Stomach (tissue), 9 donors: ENCODE results near the gene FUCA2. TPM values are rescaled to one million over a fixed set of nuclear protein-coding genes. Genes with fewer than 3 reads are reported as not detected.

Experiments
- DNase-seq, 2 donors: peaks; one replicate each; pipeline versions ENCODE4 v3.0.0 to v3.0.0-alpha.2; 2013 to 2019
- H3K27ac ChIP-seq, 5 donors: fragments of 200-600 bp in 4 of 5; sonication (generic) in 4 of 5; one replicate each; pipeline ENCODE4 v1.5.1; 2013 to 2019; ENCODE audit warnings: mild to moderate bottlenecking in 1 of 5, moderate library complexity in 1 of 5
- H3K27me3 ChIP-seq, 3 donors: fragments of 200-600 bp; sonication (generic); one replicate each; pipeline ENCODE4 v1.5.1; 2017 to 2019; ENCODE audit warnings: mixed run types in 1 of 3
- H3K36me3 ChIP-seq, 4 donors: fragments of 200-600 bp; sonication (generic); 1 replicate in 3 of 4; 2 replicates in 1 of 4; pipeline ENCODE4 v1.5.1; 2016 to 2019
- H3K4me1 ChIP-seq, 4 donors: fragments of 200-600 bp; sonication (generic); one replicate each; pipeline ENCODE4 v1.5.1; 2016 to 2019
- H3K4me3 ChIP-seq, 4 donors: fragments of 200-600 bp; sonication (generic) in 3 of 4; one replicate each; pipeline ENCODE4 v1.5.1; 2016 to 2019; ENCODE audit warnings: mild to moderate bottlenecking in 1 of 4
- H3K9me3 ChIP-seq, 4 donors: fragments of 200-600 bp; sonication (generic); one replicate each; pipeline ENCODE4 v1.5.1; 2016 to 2019
- EP300 ChIP-seq: sonication (generic); formaldehyde crosslinking; IDR thresholded peaks from one replicate; pipeline ENCODE4 v1.6.1; 2017; ENCODE audit warnings: antibody characterized with exemption
- POLR2A ChIP-seq, 4 donors: fragments of 450-650 bp; IDR thresholded peaks; one replicate each; pipeline ENCODE4 v1.6.1; 2016; ENCODE audit warnings: antibody characterized with exemption in 4 of 4, control low read depth in 2 of 4, mild to moderate bottlenecking in 1 of 4, moderate library complexity in 1 of 4
- POLR2AphosphoS5 ChIP-seq, 3 donors: sonication (generic); formaldehyde crosslinking; IDR thresholded peaks; one replicate each; pipeline ENCODE4 v1.6.1; 2016; ENCODE audit warnings: antibody characterized with exemption in 3 of 3
- WGBS, 5 donors: extraction: QIAGEN DNeasy Blood & Tissue Kit in 3 of 5; methylation state at CpG; one replicate each; pipeline versions ENCODE4 v1.1.5 to v1.1.7; 2013 to 2018; 5-methylcytosine and 5-hydroxymethylcytosine counted together
- intact Hi-C: fragments of 100-400 bp; cut with DNase I; formaldehyde crosslinking; loops from one replicate; pipeline ENCODE4 v1.15.1; 2023; ENCODE audit warnings: low total_unique reads
- polyA plus RNA-seq, 3 donors: library from polyadenylated mRNA; stranded (reverse); fragments of 200-250 nt; gene quantifications; one replicate each; pipeline ENCODE4 v1.2.3, GENCODE V29; 2013
- total RNA-seq, 5 donors: library from RNA; depleted of rRNA; stranded (reverse); fragments of >200 nt; gene quantifications; one replicate each; pipeline versions ENCODE4 v1.1.0 to v1.2.3, GENCODE V29; 2014 to 2016
- TF ChIP-seq, protein P1 (sequence below), 7 experiments: fragments of 450-650 bp in 4 of 7; fragments of 200-600 bp in 3 of 7; sonication (generic) in 3 of 7; IDR thresholded peaks; one replicate each; pipeline ENCODE4 v1.5.1; 2016 to 2019; ENCODE audit warnings: antibody characterized with exemption in 7 of 7, control low read depth in 2 of 7, mild to moderate bottlenecking in 1 of 7
- donor health status: healthy with polysubstance abuse.
- donor health status: Bipolar disorder and iron deficiency.
- donor health status: healthy.

The FUCA2 gene
- total and polyA plus RNA-seq, 8 donors: 12.9 to 53.8 (median 25.7) TPM

DNA sequence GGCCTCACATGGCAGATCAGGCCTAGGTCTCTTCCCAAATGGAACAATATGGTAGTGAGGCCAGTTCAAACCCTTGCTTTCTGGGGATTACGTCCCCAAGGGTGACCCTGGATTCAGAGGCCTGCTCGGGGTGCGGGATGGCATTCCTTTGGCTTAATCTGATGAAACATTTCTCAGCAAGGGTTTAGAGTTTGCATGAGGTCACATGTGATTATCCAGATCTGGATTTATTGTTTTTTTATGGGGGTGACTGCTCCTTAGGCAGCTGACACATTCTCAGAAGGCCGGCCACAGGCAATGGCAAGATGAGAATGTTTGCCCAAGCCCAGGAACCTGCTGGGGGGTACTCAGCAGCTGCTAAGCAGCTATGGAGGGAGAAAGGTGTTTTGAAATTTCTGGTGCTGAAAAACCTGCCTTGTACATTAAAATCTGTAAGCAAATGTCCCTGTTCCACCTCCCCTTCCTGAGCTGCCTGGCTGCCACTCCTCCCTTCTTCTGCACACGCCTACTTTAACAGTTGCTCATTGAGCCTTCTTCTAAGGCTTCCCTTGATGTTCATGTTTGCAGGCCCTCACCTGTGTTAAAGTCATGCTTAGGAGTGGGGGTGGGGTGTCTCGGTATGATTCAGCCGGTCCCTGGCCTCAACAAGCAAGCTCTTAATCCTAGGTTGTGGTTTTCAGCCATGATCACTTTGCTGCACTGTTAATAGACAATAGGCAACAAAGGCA lies 37.9 kb upstream of the FUCA2 start:
- Histone ChIP-seq H3K36me3 (no peaks in the 10 kb centered on the region), H3K4me1 (peaks cover 0 to 18% (median 4%) of the 10 kb centered on the region in 4 donors), H3K27me3 (no peaks in the 10 kb centered on the region), H3K27ac (no peak overlapping the region), H3K9me3 (no peaks in the 10 kb centered on the region), H3K4me3 (no peak overlapping the region)
- intact Hi-C loops: no loop called here
- TF ChIP-seq POLR2A (IDR thresholded peaks at IDR 0.05) (no peak), EP300 (no peak), POLR2AphosphoS5 (IDR thresholded peaks at IDR 0.05) (no peak)
- TF ChIP-seq, protein P1, sequence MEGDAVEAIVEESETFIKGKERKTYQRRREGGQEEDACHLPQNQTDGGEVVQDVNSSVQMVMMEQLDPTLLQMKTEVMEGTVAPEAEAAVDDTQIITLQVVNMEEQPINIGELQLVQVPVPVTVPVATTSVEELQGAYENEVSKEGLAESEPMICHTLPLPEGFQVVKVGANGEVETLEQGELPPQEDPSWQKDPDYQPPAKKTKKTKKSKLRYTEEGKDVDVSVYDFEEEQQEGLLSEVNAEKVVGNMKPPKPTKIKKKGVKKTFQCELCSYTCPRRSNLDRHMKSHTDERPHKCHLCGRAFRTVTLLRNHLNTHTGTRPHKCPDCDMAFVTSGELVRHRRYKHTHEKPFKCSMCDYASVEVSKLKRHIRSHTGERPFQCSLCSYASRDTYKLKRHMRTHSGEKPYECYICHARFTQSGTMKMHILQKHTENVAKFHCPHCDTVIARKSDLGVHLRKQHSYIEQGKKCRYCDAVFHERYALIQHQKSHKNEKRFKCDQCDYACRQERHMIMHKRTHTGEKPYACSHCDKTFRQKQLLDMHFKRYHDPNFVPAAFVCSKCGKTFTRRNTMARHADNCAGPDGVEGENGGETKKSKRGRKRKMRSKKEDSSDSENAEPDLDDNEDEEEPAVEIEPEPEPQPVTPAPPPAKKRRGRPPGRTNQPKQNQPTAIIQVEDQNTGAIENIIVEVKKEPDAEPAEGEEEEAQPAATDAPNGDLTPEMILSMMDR (IDR thresholded peaks at IDR 0.05): no peak
- WGBS, 5 donors: 70 to 89% (median 82%) methylated on average over 7 of the region's 7 CpGs
- DNase-seq: peak in 1 of 2 donors; percentile 34

DNA sequence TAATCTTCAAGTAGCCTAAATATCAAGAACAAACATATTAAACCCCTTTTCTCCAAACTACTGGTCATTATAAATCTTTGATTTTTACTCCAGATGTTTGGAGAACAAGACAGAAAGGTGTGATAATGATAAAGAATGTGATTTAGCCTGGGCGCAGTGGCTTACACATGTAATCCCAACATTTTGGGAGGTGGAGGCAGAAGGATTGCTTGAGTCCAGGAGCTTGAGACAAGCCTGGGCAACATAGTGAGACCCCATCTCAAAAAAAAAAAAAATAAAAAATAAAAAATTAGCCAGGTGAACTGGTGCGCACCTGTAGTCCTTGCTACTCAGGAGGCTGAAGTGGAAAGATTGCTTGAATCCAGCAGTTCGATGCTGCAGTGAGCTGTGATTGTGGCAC lies 35.1 kb upstream of the FUCA2 start:
- Histone ChIP-seq H3K4me1 (peaks cover 0 to 35% (median 13%) of the 10 kb centered on the region in 4 donors), H3K27ac (peak overlapping the region in 1 of 5 donors; percentile 23), H3K9me3 (no peaks in the 10 kb centered on the region), H3K36me3 (no peaks in the 10 kb centered on the region), H3K4me3 (no peak overlapping the region), H3K27me3 (no peaks in the 10 kb centered on the region)
- TF ChIP-seq EP300 (no peak), POLR2A (IDR thresholded peaks at IDR 0.05) (no peak), POLR2AphosphoS5 (IDR thresholded peaks at IDR 0.05) (no peak)
- TF ChIP-seq, protein P1 (IDR thresholded peaks at IDR 0.05): no peak
- intact Hi-C loops: no loop called here
- DNase-seq: no peak
- WGBS, 5 donors: 90 to 96% (median 94%) methylated on average over 3 of the region's 3 CpGs

DNA sequence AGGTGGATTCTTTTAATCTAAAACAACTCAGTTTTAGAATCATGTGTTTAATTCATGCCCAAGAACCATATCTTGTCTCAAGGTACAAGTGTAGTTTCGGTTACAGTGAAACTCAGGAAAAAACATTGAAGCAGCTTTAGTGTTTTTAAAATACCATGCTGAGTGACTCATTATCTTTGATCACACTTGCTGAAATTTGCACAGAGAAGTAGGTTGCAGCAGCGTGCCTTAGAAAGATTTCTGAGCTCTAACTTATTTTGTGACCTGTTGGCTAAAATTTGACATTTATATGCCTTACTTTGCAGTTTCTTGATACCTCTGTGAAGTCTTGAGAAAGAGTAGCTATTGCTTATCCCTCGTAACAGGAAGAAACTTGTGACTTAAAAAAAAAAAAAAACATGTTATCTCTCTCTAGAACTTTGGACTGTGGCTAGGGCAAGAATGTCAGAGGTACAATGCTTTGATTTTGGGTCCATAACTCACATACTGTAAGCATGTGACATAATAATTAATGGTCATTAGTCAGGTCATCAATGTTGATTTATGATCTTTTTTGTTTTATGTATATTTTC lies 34.5 kb upstream of the FUCA2 start:
- Histone ChIP-seq H3K4me3 (no peak overlapping the region), H3K9me3 (no peaks in the 10 kb centered on the region), H3K27me3 (no peaks in the 10 kb centered on the region), H3K27ac (peak overlapping the region in 2 of 5 donors; percentile 23 to 57), H3K36me3 (no peaks in the 10 kb centered on the region), H3K4me1 (peaks cover 0 to 35% (median 13%) of the 10 kb centered on the region in 4 donors)
- intact Hi-C loops: no loop called here
- DNase-seq: peak in 1 of 2 donors; percentile 47
- WGBS, 5 donors: 22 to 47% (median 27%) methylated on average over 3 of the region's 3 CpGs
- TF ChIP-seq POLR2A (IDR thresholded peaks at IDR 0.05) (no peak), POLR2AphosphoS5 (IDR thresholded peaks at IDR 0.05) (no peak), EP300 (no peak)
- TF ChIP-seq, protein P1 (IDR thresholded peaks at IDR 0.05): no peak

DNA sequence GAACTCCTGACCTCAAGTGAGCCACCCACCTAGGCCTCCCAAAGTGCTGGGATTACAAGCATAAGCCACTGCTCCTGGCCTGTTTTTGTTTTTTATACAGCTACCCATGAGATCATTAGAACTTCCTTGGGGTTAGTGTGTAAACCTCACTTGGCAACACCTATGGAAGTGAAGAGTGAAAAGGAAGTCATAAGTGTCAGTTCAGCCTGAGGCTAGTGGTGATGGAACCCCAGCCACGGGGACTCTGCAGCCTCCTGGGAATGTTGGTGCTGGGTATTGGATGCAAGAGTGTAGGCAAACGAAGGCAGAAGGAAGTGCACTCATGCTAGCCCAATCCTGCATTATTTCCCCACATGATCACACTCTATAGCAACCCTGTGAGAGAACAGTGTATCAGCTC lies 33.6 kb upstream of the FUCA2 start:
- Histone ChIP-seq H3K36me3 (no peaks in the 10 kb centered on the region), H3K27ac (peak overlapping the region in 2 of 5 donors; percentile 23 to 57), H3K9me3 (no peaks in the 10 kb centered on the region), H3K4me3 (no peak overlapping the region), H3K27me3 (no peaks in the 10 kb centered on the region), H3K4me1 (peaks cover 0 to 35% (median 13%) of the 10 kb centered on the region in 4 donors)
- TF ChIP-seq POLR2A (IDR thresholded peaks at IDR 0.05) (no peak), EP300 (no peak), POLR2AphosphoS5 (IDR thresholded peaks at IDR 0.05) (no peak)
- TF ChIP-seq, protein P1 (IDR thresholded peaks at IDR 0.05): no peak
- intact Hi-C loops: no loop called here
- no peak for DNase-seq
- WGBS, 5 donors: 50 to 68% (median 57%) methylated on average over 2 of the region's 2 CpGs
